Endothelial cell of umbilical vein (primary cell): ENCODE results near the gene PIK3R1. TPM values are rescaled to one million over a fixed set of nuclear protein-coding genes. Genes with fewer than 3 reads are reported as not detected.

Experiments used
- BruUV-seq: library from RNA; stranded (reverse); fragments of 400-500 nt; replicated peaks from 2 replicates; lab custom pipeline; 2021; lab: Mats Ljungman, UMichigan
- CTCF ChIA-PET: fragments of 300-600, 350-600 bp; sonication (Branson Sonifier 250); formaldehyde crosslinking; loops from one replicate; lab custom pipeline; 2021; ENCODE audit warnings: antibody characterized with exemption, inconsistent platforms; lab: Charles Lee
- POLR2A ChIA-PET: fragments of 300-600, 350-600 bp; sonication (Branson Sonifier 250); formaldehyde crosslinking; loops from one replicate; lab custom pipeline; 2021; ENCODE audit warnings: antibody characterized with exemption, inconsistent platforms; lab: Charles Lee
- DNase-seq: peaks from one replicate; pipeline ENCODE4 v3.0.0-alpha.2; 2011; ENCODE audit warnings: low read depth, low spot score
- FAIRE-seq: peaks from 2 replicates; lab custom pipeline; 2011; peaks lifted over from hg19 to GRCh38; lab: Jason Lieb, UNC
- H2AFZ ChIP-seq: 2 replicates; pipeline ENCODE4 v1.6.0; 2012; ENCODE audit warnings: low read depth, low read length, control low read depth, inconsistent platforms
- H3K27ac ChIP-seq: 2 replicates; pipeline ENCODE4 v1.5.1; 2011; ENCODE audit warnings: low read depth, mild to moderate bottlenecking, control low read depth, low read length, moderate library complexity; ENCODE audit not compliant: insufficient read depth
- H3K27me3 ChIP-seq, 2 experiments: 2 replicates each; pipeline versions ENCODE4 v1.6.0 to v1.6.1; 2011; ENCODE audit warnings: low read length in 2 of 2, mixed read lengths in 1 of 2; ENCODE audit not compliant: control insufficient read depth in 2 of 2, insufficient read depth in 2 of 2
- H3K36me3 ChIP-seq, 2 experiments: 2 replicates in 1 of 2; 3 replicates in 1 of 2; pipeline ENCODE4 v1.5.1; 2011; ENCODE audit warnings: low read length in 2 of 2, mild to moderate bottlenecking in 1 of 2, moderate library complexity in 1 of 2; ENCODE audit not compliant: control insufficient read depth in 2 of 2, insufficient read depth in 2 of 2; ENCODE audit errors: extremely low read depth in 1 of 2
- H3K4me1 ChIP-seq: 3 replicates; pipeline ENCODE4 v1.5.1; 2011; ENCODE audit warnings: mild to moderate bottlenecking, low read length; ENCODE audit not compliant: control insufficient read depth, insufficient read depth; ENCODE audit errors: extremely low read depth
- H3K4me2 ChIP-seq: 2 replicates; pipeline ENCODE4 v1.6.1; 2011; ENCODE audit warnings: low read length, control low read depth, mixed read lengths; ENCODE audit not compliant: insufficient read depth
- H3K4me3 ChIP-seq, 3 experiments: fragments of 200-600 bp in 1 of 3; sonication (generic), shearing (Covaris generic) in 1 of 3; replicated peaks in 1 of 3; 2 replicates each; pipeline ENCODE4 v1.5.1; 2011 to 2016; ENCODE audit warnings: control low read depth in 3 of 3, low read length in 3 of 3, mild to moderate bottlenecking in 2 of 3, inconsistent platforms in 1 of 3, low read depth in 1 of 3, moderate library complexity in 1 of 3; ENCODE audit not compliant: insufficient read depth in 1 of 3
- H3K79me2 ChIP-seq: 2 replicates; pipeline ENCODE4 v1.6.0; 2012; ENCODE audit warnings: low read length, inconsistent platforms; ENCODE audit not compliant: control insufficient read depth, insufficient read depth
- H3K9ac ChIP-seq: replicated peaks from 2 replicates; pipeline ENCODE3; 2011; ENCODE audit warnings: low read length, control low read depth; ENCODE audit not compliant: insufficient read depth; ENCODE audit errors: extremely low read depth
- H3K9me1 ChIP-seq: replicated peaks from 3 replicates; pipeline ENCODE4 v1.6.0; 2011; ENCODE audit warnings: mild to moderate bottlenecking, low read length; ENCODE audit not compliant: control insufficient read depth, insufficient read depth; ENCODE audit errors: extremely low read depth
- H3K9me3 ChIP-seq: replicated peaks from 2 replicates; pipeline ENCODE4 v1.5.1; 2012; ENCODE audit warnings: low read length, inconsistent platforms; ENCODE audit not compliant: control insufficient read depth, insufficient read depth
- H4K20me1 ChIP-seq: replicated peaks from 2 replicates; pipeline ENCODE3; 2011; ENCODE audit warnings: mild to moderate bottlenecking, low read length; ENCODE audit not compliant: control insufficient read depth, insufficient read depth; ENCODE audit errors: extremely low read depth
- EZH2 ChIP-seq: IDR thresholded peaks from 2 replicates; pipeline ENCODE4 v1.6.1; 2012; ENCODE audit warnings: borderline replicate concordance, low read depth, mild to moderate bottlenecking, moderate library complexity, low read length, inconsistent platforms; ENCODE audit not compliant: severe bottlenecking
- FOS ChIP-seq: IDR thresholded peaks from 2 replicates; pipeline ENCODE4 v1.6.1; 2011; ENCODE audit warnings: mild to moderate bottlenecking, low read length, moderate library complexity, borderline replicate concordance; ENCODE audit not compliant: insufficient read depth
- GATA2 ChIP-seq: IDR thresholded peaks from 2 replicates; pipeline ENCODE4 v1.7.0; 2011; ENCODE audit warnings: low read depth, mild to moderate bottlenecking, moderate library complexity, mixed read lengths, low read length; ENCODE audit not compliant: insufficient read length, insufficient read depth
- JUN ChIP-seq: IDR thresholded peaks from 2 replicates; pipeline ENCODE4 v1.6.1; 2011; ENCODE audit warnings: borderline replicate concordance, low read depth; ENCODE audit not compliant: insufficient read length, insufficient read depth
- MYC ChIP-seq: IDR thresholded peaks from one replicate; pipeline ENCODE4 v1.6.1; 2011; ENCODE audit warnings: mild to moderate bottlenecking, low read depth, low read length
- POLR2A ChIP-seq: IDR thresholded peaks from 2 replicates; pipeline ENCODE4 v1.6.1; 2012; ENCODE audit warnings: low read depth, mild to moderate bottlenecking, control low read depth, low read length
- POLR2AphosphoS5 ChIP-seq: IDR thresholded peaks from 2 replicates; pipeline ENCODE4 v1.6.1; 2012; ENCODE audit warnings: low read depth, mild to moderate bottlenecking, control low read depth, low read length, moderate library complexity; ENCODE audit not compliant: insufficient read depth
- dilution Hi-C: fragments of 300-500 bp; cut with MboI; formaldehyde crosslinking; loops from one replicate; pipeline ENCODE4 v1.15.0; 2019; ENCODE audit warnings: low sequenced_read_pairs; ENCODE audit not compliant: extremely low pct_ligation_motif_present
- intact Hi-C: fragments of 100-400 bp; cut with micrococcal nuclease; formaldehyde crosslinking; loops from one replicate; pipeline ENCODE4 v1.10.0; 2022
- polyA plus RNA-seq, 4 experiments: library from polyadenylated mRNA; depleted of rRNA in 3 of 4; stranded (reverse) in 3 of 4; unstranded in 1 of 4; fragments of >200 nt; gene quantifications; 2 replicates each; pipeline versions ENCODE4 v1.2.1 to v1.2.3, GENCODE V29; 2011 to 2012; ENCODE audit warnings: missing spikeins in 1 of 4
- total RNA-seq: library from RNA; stranded (reverse); gene quantifications from 2 replicates; pipeline ENCODE4 v1.2.3, GENCODE V29; 2021
- TF ChIP-seq, protein P1 (sequence below): IDR thresholded peaks from 2 replicates; pipeline ENCODE4 v1.6.1; 2011; ENCODE audit not compliant: insufficient read depth, insufficient read length
- TF ChIP-seq, protein P2 (sequence below), 2 donors: IDR thresholded peaks; 1 replicate in 1 of 2; 2 replicates in 1 of 2; pipeline ENCODE4 v1.5.1; 2011; ENCODE audit warnings: low read length in 2 of 2, mild to moderate bottlenecking in 2 of 2, moderate library complexity in 2 of 2, control low read depth in 1 of 2, inconsistent platforms in 1 of 2, low read depth in 1 of 2; ENCODE audit not compliant: insufficient read depth in 1 of 2; ENCODE audit errors: extremely low read depth in 1 of 2

PIK3R1 gene
- total and polyA plus RNA-seq, 2 donors (not counting 3 experiments of a cell fraction or from before 2014, with no cell fraction given), result 2.8 to 30.0 TPM

DNA sequence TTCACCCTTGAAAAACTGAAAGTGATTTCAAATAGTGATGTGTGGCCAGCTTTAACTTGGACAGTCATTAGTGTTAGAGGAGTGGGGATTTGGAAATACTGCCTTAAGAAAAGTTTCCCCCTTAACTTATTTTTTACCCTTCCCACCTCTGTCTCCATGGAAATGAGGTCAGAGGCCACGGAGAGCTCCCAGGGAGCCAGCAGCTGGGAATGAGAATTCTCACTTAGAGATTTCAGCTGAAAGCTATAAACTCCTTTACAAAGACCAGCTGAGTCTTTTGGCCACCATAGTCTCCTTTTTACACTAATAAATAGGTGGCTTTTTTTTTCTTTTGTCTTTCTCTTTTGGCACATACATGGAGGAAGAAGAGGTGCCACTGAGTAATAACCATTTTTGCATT, 45.7 kb upstream of the PIK3R1 start:
- Histone ChIP-seq H3K4me3 (no peak overlapping the region), H3K4me1 (no peaks in the 10 kb centered on the region), H3K9me1 (no peaks in the 10 kb centered on the region), H3K4me2 (no peak overlapping the region), H3K27me3 (no peaks in the 10 kb centered on the region), H3K27ac (no peak overlapping the region), H2AFZ (no peak overlapping the region), H4K20me1 (no peaks in the 10 kb centered on the region), H3K9me3 (no peaks in the 10 kb centered on the region), H3K79me2 (no peaks in the 10 kb centered on the region), H3K9ac (no peak overlapping the region), H3K36me3 (no peaks in the 10 kb centered on the region)
- ChIA-PET POLR2A (no interaction called here), CTCF (interaction anchor here (1.2 kb wide), 1 partner anchor 20 kb away, joined by 3 read pairs; no protein-coding TSS in a partner anchor)
- FAIRE-seq (no peak), DNase-seq (no peak)
- TF ChIP-seq EZH2, result no peak
- TF ChIP-seq GATA2, result no peak
- TF ChIP-seq, protein P1, sequence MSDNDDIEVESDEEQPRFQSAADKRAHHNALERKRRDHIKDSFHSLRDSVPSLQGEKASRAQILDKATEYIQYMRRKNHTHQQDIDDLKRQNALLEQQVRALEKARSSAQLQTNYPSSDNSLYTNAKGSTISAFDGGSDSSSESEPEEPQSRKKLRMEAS, result no peak
- TF ChIP-seq POLR2A, result no peak
- no peak for TF ChIP-seq JUN
- no peak for TF ChIP-seq MYC
- no peak for TF ChIP-seq FOS
- TF ChIP-seq POLR2AphosphoS5, result no peak
- TF ChIP-seq, protein P2, sequence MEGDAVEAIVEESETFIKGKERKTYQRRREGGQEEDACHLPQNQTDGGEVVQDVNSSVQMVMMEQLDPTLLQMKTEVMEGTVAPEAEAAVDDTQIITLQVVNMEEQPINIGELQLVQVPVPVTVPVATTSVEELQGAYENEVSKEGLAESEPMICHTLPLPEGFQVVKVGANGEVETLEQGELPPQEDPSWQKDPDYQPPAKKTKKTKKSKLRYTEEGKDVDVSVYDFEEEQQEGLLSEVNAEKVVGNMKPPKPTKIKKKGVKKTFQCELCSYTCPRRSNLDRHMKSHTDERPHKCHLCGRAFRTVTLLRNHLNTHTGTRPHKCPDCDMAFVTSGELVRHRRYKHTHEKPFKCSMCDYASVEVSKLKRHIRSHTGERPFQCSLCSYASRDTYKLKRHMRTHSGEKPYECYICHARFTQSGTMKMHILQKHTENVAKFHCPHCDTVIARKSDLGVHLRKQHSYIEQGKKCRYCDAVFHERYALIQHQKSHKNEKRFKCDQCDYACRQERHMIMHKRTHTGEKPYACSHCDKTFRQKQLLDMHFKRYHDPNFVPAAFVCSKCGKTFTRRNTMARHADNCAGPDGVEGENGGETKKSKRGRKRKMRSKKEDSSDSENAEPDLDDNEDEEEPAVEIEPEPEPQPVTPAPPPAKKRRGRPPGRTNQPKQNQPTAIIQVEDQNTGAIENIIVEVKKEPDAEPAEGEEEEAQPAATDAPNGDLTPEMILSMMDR (IDR thresholded peaks at IDR 0.05; ENCODE audit: extremely low read depth in 1 of 2, insufficient read depth in 1 of 2, low read depth in 1 of 2, low read length in 2 of 2), result no peak
- dilution Hi-C loops (no loop called here), intact Hi-C loops (no loop called here)
- no TSS peak for BruUV-seq
